ENCODE data around the gene HAPLN3.

The HAPLN3 gene

DNA sequence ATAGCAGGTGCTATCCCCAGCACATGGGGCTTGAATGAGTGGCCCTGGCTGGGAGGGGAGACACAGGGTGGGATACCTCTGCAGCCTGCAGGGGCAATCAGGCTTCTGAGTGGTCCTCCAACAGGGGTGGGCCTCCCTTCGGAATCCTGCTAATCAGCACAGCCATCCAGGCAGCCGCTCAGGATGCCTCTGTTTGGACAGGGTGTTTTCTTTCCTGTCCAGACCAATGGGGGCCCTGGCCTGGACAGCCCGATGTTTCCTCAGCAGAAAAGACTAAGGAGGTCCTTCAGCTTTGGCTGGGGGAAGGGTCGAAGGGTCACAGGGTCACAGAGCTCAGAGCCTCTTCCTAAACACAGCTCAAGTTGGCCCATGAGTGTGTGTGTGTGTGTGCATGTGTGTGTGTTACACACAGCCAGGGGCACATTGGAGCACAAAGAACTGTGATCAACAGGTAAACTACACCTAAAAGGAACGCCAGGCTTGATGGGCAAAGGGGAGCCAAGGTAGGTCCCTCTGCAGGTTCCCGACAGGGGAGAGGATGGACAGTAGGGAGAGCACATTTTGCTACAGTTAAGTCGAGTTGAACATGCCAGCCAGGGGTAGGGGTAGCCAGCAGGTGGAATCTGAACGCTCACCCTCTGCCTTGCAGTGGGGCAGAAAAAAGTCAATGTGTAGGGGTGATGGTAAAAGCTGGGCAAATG, 1.1 kb upstream of the HAPLN3 start:
- DNase-seq (ENCODE audit: low read depth in 3 of 3, low spot score in 1 of 3), result no peak

DNA sequence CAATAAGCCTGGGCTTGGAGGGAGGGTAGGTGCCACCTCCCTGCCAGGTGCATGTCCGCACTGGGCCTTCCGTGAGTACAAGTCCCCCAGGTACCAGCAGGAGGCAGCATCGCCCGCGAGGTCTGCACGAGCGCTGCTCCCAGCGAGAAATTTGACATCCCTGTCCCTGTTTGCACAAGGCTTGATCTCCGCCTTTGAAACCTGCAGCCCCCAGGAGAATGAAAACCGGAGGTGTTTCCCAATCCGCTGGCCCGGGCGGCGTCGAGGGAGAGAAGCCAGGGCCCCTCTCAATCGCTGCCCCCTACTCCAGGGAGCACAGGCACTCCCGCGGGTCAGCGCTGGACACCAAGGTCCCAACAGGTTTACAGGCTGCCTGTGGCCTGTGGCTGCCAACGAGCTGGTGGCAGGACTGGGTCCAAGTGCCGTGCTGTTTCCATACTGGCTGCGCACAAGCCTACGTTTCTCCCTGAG, 961 bp downstream of the HAPLN3 start:
- peak; percentile 61 to 83 (median 72) for DNase-seq (ENCODE audit: low read depth in 3 of 3, low spot score in 1 of 3)

DNA sequence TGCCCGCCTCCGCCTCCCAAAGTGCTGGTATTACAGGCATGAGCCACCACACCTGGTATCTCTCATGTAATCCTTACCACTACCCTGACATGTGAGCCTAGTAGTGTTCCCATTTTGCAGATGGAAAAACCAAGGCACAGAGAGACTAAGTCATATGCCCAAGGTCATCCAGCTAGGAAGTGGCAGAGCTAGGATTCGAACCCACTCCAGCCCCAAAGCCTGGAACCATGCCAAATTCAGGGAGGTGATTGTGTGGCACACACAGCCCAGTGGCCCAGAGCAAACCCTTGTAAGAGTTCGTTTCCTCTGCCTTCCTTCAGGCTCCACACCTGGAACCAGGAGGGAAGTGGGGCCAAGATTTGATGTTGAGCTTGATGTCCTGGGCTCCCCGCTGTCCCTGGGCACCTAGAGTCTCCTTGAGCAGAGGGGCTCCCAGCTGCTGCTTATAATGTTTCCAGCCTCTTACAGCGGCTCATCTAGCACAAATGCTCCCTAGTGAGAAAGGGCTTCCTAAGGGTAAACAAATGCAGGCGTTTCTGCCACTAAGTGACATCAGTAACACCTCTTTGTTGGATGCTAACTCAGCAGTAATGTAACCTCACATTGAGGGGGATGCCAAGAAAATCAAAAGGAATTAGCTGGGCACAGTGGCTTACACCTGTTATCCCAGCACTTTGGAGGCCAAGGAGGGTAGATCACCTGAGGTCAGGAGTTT, 3.6 kb downstream of the HAPLN3 start:
- DNase-seq (ENCODE audit: low read depth in 3 of 3, low spot score in 1 of 3), result no peak

DNA sequence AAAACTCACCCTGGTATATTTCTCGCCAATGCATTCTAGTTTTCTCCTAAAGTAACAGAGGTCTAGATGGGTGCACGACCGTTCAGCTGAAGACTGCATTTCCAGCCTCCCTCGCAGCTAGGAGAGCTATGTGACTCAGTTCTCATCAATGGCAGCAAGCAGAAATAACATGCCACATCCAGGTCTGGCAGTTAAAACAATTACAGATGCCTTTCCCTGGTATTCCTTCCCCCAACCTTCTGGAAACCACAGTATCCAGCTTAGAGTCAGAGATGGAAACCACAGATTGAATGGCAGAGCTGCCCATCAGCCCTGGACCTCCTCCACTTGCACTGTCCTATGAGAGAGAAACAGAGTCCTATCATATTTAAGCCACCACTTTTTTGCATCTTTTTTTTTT, 4.8 kb downstream of the HAPLN3 start:
- no peak for DNase-seq (ENCODE audit: low read depth in 3 of 3, low spot score in 1 of 3)

DNA sequence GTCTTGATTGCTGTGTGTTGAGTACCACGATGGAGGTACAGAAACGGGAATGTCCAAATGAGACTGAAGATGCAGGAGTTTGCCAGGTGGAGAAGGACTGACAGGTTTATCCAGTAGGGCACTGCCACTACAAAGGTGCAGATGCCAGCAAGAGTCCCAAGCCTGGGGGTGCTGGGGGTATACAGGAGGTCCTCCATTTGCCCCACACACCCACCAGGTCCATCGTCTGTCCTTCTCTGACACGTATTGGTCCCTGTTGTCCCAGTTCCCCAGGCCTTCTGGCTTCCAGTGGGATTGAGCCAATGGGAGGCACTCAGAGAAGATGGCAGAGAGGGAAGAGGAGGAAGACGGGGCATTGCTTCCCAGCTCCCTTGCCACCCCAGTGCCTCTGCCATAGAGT, 6.6 kb downstream of the HAPLN3 start:
- DNase-seq (ENCODE audit: low read depth in 3 of 3, low spot score in 1 of 3), result no peak

DNA sequence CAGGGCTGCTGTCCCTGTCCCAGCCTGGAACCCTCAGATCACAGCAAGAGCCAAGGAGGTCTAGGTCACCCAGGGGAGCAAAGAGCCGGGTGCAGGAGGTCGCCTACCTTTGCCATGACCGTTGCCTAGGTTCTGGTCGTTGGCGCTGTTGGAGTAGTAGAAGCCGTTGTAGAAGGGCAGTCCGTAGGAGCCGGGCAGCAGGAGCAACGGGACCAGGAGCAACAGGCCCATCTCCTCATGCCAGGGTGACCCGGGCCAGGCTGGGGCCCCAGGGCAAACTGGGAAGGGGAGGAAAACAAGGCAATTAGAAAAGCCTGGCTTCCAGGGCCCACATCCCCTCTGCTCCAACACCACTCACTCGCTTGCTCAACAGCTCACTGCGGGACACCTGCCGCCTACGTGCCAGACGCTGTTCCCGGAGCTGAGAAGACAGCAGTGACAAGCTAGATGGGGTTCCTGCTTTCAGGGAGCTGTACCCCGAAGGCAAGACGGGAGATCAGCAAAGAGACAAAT, 8.2 kb downstream of the HAPLN3 start:
- no peak for DNase-seq (ENCODE audit: low read depth in 3 of 3, low spot score in 1 of 3)

DNA sequence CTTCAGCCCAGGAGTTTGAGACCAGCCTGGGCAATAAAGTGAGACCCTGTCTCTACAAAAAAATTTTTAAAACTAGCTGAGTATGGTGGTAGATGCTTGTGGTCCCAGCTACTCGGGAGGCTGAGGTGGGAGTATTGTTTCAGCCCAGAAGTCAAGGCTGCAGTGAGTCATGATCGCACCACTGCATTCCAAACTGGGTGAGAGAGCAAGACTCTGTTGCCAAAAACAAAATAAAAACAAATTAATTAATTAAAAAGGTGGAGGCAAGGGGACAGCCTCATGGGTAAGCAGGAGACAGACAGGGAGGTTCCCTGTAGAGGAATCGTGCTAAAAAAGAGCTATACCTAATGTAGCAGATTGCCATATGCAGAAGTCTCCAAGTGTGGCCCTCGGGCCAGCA, 12.6 kb downstream of the HAPLN3 start:
- no peak for DNase-seq (ENCODE audit: low read depth in 3 of 3, low spot score in 1 of 3)

DNA sequence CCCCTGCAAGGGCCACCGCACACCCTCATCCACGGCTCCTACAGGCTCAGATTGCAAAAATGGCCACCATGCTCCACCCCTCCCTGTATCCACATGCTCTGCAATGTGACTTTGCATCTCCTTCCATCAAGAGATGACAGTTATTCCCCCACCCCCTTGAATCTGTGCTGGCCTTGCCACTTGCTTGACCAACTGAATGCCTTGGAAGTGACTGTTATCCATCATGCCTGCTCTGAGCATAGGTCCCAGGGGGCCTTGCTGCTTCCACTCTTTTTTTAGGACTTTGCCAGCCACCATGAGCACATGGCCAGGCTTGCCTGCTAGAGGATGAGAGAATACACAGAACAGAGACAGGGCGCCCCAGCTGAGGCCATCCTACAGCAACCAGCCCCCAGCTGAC, 13.6 kb downstream of the HAPLN3 start:
- DNase-seq (ENCODE audit: low read depth in 3 of 3, low spot score in 1 of 3), result no peak

DNA sequence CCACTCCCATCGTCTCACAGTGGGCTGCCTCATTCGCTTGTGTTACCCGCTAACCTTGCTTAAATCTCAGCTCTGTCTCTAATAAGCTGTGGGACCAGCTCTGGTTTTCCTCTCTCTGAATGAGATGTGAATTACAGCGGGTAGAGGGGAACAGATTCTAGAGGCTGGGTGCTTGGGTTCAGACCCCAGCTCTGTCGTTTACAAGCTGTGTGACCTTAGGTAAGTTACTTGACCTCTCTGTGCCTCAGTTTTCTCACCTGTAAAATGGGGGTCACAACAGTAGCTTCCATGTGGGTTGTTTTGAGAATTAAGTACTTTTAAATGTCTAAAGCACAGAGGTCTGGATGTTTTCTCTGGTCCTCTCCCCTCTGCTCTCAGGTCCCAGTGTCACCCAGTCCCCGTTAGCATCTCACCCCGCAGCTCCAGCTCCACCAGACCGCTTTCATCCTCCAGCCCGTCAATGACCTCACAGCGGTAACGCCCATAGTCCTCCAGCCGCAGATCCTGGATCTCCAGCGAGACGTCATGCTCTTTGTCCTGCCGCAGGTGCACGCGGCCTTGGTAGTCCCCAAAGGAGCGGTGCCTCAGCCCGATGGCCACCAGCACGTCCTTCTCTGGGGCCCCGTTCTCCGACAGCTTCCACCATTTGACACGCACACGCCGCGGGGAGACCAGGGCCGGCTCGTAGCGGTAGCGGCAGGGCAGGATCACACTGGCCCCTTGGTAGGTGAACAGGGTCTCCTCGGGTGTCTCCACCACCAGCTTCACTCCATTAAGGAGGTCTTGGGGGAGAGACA, 14.2 kb downstream of the HAPLN3 start:
- DNase-seq (ENCODE audit: low read depth in 3 of 3, low spot score in 1 of 3), result no peak

DNA sequence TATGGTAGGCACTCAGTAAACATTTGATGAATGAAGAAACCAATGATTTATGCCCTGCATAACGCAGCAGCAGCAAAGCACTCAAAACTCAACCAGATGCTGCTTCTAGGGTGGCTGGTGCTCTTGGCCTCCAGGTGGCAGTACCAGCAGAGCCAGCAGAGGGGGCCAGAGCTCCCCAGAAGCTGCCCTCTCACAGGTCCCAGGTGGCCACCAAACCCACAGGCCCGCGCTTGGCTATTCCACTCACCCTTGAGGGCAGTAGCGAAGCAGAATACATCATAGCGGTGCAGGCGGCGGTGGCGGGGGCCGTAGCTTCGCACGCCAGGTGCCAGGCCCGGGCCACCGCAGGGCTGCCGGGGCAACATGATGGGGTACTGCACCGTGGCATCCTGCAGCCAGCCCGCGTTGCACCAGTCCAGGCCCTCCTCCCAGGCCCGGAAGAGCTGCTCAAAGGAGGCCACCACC, 16.6 kb downstream of the HAPLN3 start:
- no peak for DNase-seq (ENCODE audit: low read depth in 3 of 3, low spot score in 1 of 3)

DNA sequence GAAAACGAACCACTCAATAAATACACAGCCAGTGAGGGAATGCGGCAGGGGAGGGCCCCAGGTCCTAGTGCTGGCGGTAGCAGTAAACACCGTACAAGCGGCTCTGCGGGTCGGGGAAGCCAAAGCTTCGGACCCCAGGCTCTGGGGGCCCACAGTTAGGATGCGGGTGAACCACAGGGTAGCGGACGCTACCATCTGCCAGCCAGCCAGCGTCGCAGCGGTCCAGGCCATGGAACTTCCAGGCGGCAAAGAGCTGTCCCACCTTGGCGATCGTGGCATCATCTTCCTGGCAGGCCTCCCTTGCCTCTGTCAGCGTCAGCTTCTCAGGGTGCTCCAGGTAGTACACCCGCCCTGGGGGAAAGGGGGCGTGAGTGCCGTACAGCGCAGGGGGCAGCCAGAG, 17.4 kb downstream of the HAPLN3 start:
- DNase-seq (ENCODE audit: low read depth in 3 of 3, low spot score in 1 of 3), result no peak

DNA sequence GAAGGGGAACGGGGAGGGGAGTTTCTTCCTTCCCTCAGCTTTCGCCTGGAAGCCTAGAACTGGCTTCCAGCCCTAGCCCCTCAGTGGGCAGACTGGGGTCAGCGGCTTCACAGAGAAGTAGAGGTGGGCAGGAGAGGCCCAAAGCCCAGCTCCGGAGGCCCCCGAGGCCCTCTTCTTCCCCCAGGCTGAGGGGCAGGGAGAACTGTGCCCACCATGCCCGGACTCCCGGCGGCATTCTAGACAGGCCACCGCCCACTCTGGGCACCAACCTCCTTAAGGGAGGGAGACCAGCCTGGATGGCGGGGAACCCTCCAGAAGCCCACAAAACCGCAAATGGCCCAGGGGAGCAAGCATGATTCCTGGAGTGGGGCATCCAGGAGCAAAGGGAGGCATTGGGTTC, 17.9 kb downstream of the HAPLN3 start:
- no peak for DNase-seq (ENCODE audit: low read depth in 3 of 3, low spot score in 1 of 3)

DNA sequence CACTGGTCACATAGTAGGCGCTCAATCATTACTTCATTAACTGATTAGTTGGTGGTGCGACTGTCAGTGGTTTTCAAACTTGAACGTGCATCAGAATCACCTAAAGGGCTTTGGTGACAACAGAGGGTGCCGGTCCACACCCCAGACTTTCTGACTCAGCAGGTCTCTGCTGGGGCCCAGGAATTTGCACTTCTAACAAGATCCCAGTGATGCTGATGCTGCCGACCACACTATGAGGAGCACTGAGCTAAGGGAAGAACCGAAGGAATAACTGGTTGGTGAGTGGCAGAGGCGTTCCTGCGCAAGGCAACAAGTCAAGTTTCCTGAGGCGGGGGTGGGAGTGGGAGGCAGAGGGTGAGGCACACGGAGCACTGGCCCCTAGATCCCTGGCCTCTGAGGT, 18.8 kb downstream of the HAPLN3 start:
- no peak for DNase-seq (ENCODE audit: low read depth in 3 of 3, low spot score in 1 of 3)

DNA sequence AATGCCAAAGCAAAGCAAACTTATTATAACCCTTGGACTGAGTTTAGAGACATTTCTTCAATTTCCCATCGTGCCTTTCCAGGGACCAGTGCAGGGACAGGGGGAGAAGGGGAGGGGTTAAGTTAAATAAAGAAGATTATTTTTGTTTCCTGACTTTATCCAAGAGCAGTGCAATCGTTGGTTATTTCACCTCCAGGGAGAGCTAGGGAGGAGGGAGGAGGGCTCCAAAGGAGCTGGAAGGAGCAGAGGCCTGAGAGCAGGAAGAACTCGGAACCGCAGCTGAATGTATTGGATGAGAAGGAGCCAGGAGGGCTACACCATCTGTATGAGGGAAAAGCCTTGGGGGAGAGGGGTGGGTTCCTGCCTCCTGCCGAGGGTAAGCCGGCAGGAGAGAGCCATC, 20.7 kb downstream of the HAPLN3 start:
- DNase-seq (ENCODE audit: low read depth in 3 of 3, low spot score in 1 of 3), result no peak

DNA sequence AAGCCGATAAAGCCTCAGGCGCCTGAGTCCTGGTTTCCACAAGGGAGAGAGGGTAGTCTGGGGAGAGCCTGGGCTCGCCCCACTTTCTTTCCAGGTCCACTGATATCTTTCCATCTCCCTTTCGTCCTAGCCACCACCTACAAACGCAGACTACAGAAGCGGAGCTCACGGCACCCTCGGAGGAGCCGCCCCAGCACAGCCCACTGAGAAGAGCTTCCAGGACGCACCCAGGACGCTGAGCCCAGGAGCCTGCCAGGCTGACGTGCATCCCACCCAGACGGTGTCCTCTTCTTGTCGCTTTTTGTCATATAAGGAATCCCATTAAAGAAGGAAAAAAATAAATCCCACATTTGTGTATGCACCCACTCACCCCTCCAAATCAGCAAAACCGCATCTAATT, 21.1 kb downstream of the HAPLN3 start:
- DNase-seq (ENCODE audit: low read depth in 3 of 3, low spot score in 1 of 3), result no peak

DNA sequence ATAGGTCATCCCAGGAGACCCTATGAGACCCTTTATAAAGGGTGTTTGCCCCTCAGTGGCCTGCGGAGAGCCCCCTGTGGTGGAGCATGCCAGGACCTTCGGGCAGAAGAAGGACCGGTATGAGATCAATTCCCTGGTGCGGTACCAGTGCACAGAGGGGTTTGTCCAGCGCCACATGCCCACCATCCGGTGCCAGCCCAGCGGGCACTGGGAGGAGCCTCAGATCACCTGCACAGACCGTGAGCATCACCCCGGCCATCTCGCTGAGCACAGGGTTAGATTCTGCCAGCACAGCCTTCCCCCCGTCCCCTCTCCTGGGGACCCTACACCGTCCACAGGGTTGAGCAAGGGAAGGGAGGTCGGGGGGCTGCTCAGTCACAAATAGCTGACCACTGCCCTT, 21.6 kb downstream of the HAPLN3 start:
- no peak for DNase-seq (ENCODE audit: low read depth in 3 of 3, low spot score in 1 of 3)

DNA sequence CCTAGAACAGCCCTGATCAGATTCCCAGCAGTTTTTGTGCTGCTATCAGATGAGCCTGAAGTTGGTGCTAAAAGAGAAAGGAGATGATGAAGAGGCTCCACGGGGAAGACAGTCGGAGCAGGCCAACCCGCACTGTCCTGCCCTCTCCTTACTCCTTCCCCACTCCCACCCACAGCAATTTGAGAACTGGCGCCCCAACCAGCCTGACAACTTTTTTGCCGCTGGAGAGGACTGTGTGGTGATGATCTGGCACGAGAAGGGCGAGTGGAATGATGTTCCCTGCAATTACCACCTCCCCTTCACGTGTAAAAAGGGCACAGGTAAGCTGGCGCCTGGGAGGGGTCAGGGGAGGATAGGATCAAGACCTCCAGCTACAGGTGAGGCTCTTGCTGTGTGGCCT, 22.6 kb downstream of the HAPLN3 start:
- no peak for DNase-seq (ENCODE audit: low read depth in 3 of 3, low spot score in 1 of 3)

DNA sequence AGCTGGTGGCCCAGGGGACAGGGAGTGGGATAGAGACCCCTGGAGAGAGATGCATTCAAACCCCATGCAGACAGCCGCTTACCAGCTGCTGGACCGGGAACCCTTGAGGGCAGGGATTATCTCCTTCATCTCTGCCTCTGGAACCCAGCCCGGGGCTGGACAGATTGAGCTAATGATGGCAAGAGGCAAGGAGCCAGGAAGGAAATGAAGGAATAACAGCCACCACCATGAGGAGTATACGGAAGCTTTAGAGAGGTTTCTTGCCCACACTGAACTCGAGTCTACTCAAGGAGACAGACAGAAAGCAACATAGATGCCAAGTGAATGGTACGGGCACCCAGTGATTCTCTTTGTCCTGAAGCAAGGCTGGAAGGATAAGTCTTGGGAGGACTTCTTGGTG, 23.2 kb downstream of the HAPLN3 start:
- DNase-seq (ENCODE audit: low read depth in 3 of 3, low spot score in 1 of 3), result no peak

DNA sequence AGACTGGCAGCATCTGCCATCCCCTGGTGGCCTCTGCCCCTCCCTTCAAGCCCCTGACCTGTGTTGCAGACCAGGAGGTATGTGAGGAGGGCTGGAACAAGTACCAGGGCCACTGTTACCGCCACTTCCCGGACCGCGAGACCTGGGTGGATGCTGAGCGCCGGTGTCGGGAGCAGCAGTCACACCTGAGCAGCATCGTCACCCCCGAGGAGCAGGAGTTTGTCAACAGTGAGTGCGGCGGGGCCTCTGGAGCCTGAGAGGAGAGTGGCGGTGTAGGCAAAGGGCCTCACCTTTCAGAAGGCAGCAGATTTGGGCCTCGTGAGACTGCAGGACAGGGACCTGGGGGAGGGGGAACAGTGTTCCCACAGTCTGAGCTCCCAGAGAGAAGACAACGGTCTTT, 24.0 kb downstream of the HAPLN3 start:
- DNase-seq (ENCODE audit: low read depth in 3 of 3, low spot score in 1 of 3), result no peak

DNA sequence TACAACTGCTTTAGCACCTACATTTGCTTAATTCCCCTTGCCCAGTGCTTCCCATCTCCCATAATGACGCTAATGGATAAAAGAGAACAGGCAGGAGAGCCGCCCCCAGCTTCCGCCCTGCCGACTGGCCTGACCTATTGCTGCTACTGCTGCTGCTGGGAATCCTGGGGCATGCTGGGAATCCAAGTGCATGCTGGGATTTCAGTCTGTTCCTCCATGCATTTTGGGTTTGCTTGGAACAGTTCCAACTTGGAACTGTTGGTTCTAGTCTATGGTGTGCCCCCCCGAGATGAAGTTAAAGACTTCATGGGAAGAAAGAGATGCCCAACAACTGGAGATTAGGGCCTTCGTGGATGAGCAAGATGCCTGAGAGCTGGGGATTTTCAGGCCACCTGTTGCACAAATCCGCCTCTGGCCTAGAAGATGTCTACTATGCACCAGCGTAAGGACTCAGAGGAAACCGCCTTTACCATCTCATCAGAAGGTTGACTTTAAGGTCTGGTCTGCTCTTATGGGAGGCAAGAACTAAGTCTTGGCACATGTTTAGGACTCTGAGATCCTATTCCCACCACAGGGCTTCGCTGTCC, 29.0 kb downstream of the HAPLN3 start:
- DNase-seq (ENCODE audit: low read depth in 3 of 3, low spot score in 1 of 3), result no peak

DNA sequence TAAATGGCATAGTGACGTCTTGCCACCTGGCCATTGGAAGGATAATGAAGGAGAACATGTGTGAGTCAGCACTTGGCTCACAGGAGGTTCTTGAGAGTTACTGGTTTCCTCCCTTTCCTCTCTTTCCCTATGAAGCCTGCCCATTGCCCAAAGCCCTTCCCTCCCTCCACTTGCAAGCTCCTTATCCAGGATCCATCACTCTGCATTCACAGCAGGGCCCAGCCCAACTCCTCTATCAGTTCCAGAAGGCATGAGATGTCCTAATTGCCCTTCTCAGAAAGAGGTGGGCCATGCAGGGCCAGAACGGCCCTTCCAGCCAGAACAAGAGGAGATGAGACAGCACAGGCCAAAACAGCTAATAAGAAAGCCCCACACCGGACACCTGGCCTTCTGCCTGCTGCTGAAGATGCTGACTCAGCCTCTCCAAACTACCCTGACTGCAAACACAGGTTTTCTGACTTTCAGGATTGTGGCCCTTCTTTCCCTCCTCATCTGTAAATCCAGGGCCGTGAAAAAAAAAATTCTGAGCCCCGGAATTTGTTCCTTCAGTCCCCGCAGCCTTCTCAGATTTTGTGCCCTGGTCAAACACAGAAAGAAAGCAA, 29.7 kb downstream of the HAPLN3 start:
- no peak for DNase-seq (ENCODE audit: low read depth in 3 of 3, low spot score in 1 of 3)
